Measurements from ENCODE around the gene CDH8.

Gene CDH8

DNA sequence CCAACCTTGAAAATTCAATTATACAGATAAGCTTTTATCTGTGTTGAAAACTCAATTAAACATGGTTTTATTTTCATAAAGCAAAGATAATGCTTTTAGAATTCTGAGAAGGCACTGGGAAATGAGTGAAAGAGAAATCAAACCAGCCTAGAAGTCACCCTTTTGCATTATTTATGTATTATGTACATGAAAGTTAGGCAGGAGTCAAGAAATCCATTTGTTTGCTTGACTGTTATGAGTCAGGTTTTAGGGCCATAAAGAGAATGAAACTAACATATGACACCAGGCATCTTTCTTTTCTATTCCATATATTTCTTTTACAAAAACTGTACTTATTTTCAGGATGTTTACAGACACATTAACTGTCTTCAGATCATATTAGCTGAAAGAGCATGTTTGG is 23.3 kb upstream of the CDH8 start:
- Histone ChIP-seq H3K36me3 (ENCODE audit: control insufficient read depth in 2 of 2, insufficient read depth in 2 of 2, low read length in 2 of 2) (no peaks in the 10 kb centered on the region), H3K27ac (ENCODE audit: low read depth in 2 of 2, low read length in 2 of 2) (no peak overlapping the region), H3K9ac (ENCODE audit: low read depth in 1 of 2, low read length in 2 of 2) (no peak overlapping the region), H3K4me1 (ENCODE audit: control insufficient read depth in 2 of 2, insufficient read depth in 2 of 2, low read length in 2 of 2) (no peaks in the 10 kb centered on the region), H3K9me3 (ENCODE audit: control insufficient read depth in 2 of 2, low read length in 2 of 2) (no peaks in the 10 kb centered on the region), H3K4me3 (ENCODE audit: low read length in 2 of 2) (no peak overlapping the region), H3K27me3 (ENCODE audit: control insufficient read depth in 2 of 2, insufficient read depth in 2 of 2, low read length in 2 of 2) (no peaks in the 10 kb centered on the region)

DNA sequence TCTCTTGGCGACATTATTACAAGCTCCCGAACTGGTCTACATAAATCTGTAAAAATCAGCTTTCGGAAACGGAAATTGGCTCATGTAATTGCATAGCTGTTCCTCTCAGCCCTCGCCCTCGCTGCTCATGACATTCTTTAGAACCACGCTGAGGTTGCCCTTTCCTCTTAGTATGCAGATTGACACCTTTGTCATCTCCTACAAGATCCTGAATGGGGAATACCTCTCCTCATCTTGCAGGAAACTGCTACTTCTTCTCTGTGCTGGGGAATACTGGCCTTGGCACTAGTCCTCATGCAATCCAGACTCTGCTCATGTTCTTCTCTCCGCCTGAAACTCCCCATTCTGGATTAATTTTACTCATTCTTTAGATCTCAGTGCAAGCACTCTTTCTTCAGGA is 22.2 kb upstream of the CDH8 start:
- Histone ChIP-seq H3K4me3 (ENCODE audit: low read length in 2 of 2) (no peak overlapping the region), H3K9ac (ENCODE audit: low read depth in 1 of 2, low read length in 2 of 2) (no peak overlapping the region), H3K27me3 (ENCODE audit: control insufficient read depth in 2 of 2, insufficient read depth in 2 of 2, low read length in 2 of 2) (no peaks in the 10 kb centered on the region), H3K4me1 (ENCODE audit: control insufficient read depth in 2 of 2, insufficient read depth in 2 of 2, low read length in 2 of 2) (no peaks in the 10 kb centered on the region), H3K9me3 (ENCODE audit: control insufficient read depth in 2 of 2, low read length in 2 of 2) (no peaks in the 10 kb centered on the region), H3K36me3 (ENCODE audit: control insufficient read depth in 2 of 2, insufficient read depth in 2 of 2, low read length in 2 of 2) (no peaks in the 10 kb centered on the region), H3K27ac (ENCODE audit: low read depth in 2 of 2, low read length in 2 of 2) (no peak overlapping the region)

DNA sequence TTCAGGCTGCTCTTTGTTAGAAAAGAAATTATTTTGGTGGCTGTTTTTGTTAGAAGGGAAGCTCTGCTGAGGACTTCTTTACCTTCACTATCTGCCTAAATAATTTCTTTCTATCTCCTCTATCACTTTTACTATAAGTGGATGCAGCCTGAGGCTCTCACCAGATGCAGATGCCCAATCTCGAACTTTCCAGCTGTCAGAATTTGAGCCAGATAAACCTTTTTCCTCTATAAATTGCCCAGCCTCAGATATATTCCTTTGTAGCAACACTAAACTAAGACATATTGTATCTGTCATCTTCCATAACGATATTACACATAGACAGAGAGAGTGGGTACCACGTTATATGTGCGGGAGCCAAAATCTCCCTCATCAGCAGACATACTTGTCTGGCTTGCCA is 15.7 kb upstream of the CDH8 start:
- Histone ChIP-seq H3K36me3 (ENCODE audit: control insufficient read depth in 2 of 2, insufficient read depth in 2 of 2, low read length in 2 of 2) (no peaks in the 10 kb centered on the region), H3K9me3 (ENCODE audit: control insufficient read depth in 2 of 2, low read length in 2 of 2) (no peaks in the 10 kb centered on the region), H3K4me1 (ENCODE audit: control insufficient read depth in 2 of 2, insufficient read depth in 2 of 2, low read length in 2 of 2) (no peaks in the 10 kb centered on the region), H3K4me3 (ENCODE audit: low read length in 2 of 2) (no peak overlapping the region), H3K27ac (ENCODE audit: low read depth in 2 of 2, low read length in 2 of 2) (no peak overlapping the region), H3K27me3 (ENCODE audit: control insufficient read depth in 2 of 2, insufficient read depth in 2 of 2, low read length in 2 of 2) (no peaks in the 10 kb centered on the region), H3K9ac (ENCODE audit: low read depth in 1 of 2, low read length in 2 of 2) (no peak overlapping the region)

DNA sequence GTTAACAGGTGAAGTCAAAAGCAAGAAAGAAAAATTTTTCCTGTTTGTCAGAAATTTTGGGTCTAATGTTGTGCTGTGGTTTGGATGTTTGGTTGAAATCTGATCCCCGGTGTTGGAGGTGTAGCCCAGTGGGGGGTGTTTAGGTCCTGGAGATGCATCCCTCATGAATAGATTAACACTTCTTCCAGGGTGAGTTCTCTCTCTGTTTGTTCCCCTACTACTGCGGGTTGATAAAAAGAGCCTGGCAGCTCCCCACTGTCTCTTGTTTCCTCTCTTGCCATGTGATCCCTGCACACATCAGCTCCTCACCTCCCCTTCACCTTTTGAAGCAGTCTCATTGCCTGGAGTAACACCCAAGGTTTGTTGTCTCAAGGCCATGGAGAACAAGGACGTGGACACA is 14.6 kb upstream of the CDH8 start:
- no peak overlapping the region for H3K4me3 ChIP-seq (ENCODE audit: low read length in 2 of 2)
- no peak overlapping the region for H3K27ac ChIP-seq (ENCODE audit: low read depth in 2 of 2, low read length in 2 of 2)
- no peaks in the 10 kb centered on the region for H3K27me3 ChIP-seq (ENCODE audit: control insufficient read depth in 2 of 2, insufficient read depth in 2 of 2, low read length in 2 of 2)
- H3K36me3 ChIP-seq (ENCODE audit: control insufficient read depth in 2 of 2, insufficient read depth in 2 of 2, low read length in 2 of 2) = no peaks in the 10 kb centered on the region
- H3K4me1 ChIP-seq (ENCODE audit: control insufficient read depth in 2 of 2, insufficient read depth in 2 of 2, low read length in 2 of 2) = no peaks in the 10 kb centered on the region
- H3K9ac ChIP-seq (ENCODE audit: low read depth in 1 of 2, low read length in 2 of 2) = no peak overlapping the region
- H3K9me3 ChIP-seq (ENCODE audit: control insufficient read depth in 2 of 2, low read length in 2 of 2) = no peaks in the 10 kb centered on the region

GRCh38 chr16:62046801-62047200 is 10.6 kb upstream of the CDH8 start:
- Histone ChIP-seq H3K27ac (ENCODE audit: low read depth in 2 of 2, low read length in 2 of 2) (no peak overlapping the region), H3K4me3 (ENCODE audit: low read length in 2 of 2) (no peak overlapping the region), H3K4me1 (ENCODE audit: control insufficient read depth in 2 of 2, insufficient read depth in 2 of 2, low read length in 2 of 2) (no peaks in the 10 kb centered on the region)

DNA sequence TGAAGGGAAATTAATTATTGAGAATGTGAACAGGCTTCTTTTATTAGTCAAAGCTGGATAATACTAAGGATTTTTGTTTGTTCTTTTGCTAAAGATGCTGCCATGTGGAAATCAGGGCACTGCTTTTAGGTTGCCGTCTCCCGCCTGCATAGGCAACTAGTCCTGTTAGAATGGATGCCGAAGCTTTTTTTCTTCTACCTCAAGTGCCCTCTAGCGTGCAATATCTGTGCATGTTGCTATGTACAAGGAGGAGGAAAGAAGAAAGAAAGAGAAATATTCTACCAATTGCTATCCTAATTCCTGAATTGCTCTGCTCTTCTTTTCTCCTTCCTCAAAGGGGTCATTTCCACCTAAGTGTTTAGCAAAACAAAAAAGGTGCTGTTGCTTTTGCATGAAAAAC is 5.2 kb upstream of the CDH8 start:
- Histone ChIP-seq H3K4me3 (ENCODE audit: low read length in 2 of 2) (no peak overlapping the region), H3K9ac (ENCODE audit: low read depth in 1 of 2, low read length in 2 of 2) (no peak overlapping the region), H3K4me1 (ENCODE audit: control insufficient read depth in 2 of 2, insufficient read depth in 2 of 2, low read length in 2 of 2) (no peaks in the 10 kb centered on the region), H3K9me3 (ENCODE audit: control insufficient read depth in 2 of 2, low read length in 2 of 2) (no peaks in the 10 kb centered on the region), H3K36me3 (ENCODE audit: control insufficient read depth in 2 of 2, insufficient read depth in 2 of 2, low read length in 2 of 2) (no peaks in the 10 kb centered on the region), H3K27me3 (ENCODE audit: control insufficient read depth in 2 of 2, insufficient read depth in 2 of 2, low read length in 2 of 2) (no peaks in the 10 kb centered on the region), H3K27ac (ENCODE audit: low read depth in 2 of 2, low read length in 2 of 2) (no peak overlapping the region)

More at GRCh38 chr16:62046801-62047200, 10.6 kb upstream of the CDH8 start:
- no peaks in the 10 kb centered on the region for H3K36me3 ChIP-seq (ENCODE audit: control insufficient read depth in 2 of 2, insufficient read depth in 2 of 2, low read length in 2 of 2)
- no peaks in the 10 kb centered on the region for H3K27me3 ChIP-seq (ENCODE audit: control insufficient read depth in 2 of 2, insufficient read depth in 2 of 2, low read length in 2 of 2)
- no peaks in the 10 kb centered on the region for H3K9me3 ChIP-seq (ENCODE audit: control insufficient read depth in 2 of 2, low read length in 2 of 2)
- H3K9ac ChIP-seq (ENCODE audit: low read depth in 1 of 2, low read length in 2 of 2) = no peak overlapping the region

DNA sequence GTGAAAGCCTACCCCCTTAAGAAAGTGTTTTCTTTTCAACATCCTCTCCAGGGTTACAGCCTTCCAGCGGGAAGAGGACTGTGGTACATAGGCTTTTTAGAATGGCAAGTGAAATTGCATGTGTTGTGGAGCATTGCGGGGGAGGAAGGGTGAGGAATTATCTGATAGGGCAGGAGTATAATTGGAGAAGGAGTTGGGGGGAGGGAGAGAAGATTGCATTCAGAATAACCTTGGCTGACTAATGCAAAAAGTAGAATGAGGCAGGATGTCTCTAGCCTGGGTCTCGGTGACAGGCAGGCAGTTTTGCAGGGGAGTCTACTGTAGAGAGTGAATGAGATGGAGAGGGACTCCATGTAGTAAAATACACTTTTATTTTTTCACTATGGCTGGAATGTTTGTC is 2.4 kb upstream of the CDH8 start:
- Histone ChIP-seq H3K4me3 (ENCODE audit: low read length in 2 of 2) (no peak overlapping the region), H3K36me3 (ENCODE audit: control insufficient read depth in 2 of 2, insufficient read depth in 2 of 2, low read length in 2 of 2) (no peaks in the 10 kb centered on the region), H3K27ac (ENCODE audit: low read depth in 2 of 2, low read length in 2 of 2) (no peak overlapping the region), H3K9ac (ENCODE audit: low read depth in 1 of 2, low read length in 2 of 2) (no peak overlapping the region), H3K27me3 (ENCODE audit: control insufficient read depth in 2 of 2, insufficient read depth in 2 of 2, low read length in 2 of 2) (no peaks in the 10 kb centered on the region), H3K4me1 (ENCODE audit: control insufficient read depth in 2 of 2, insufficient read depth in 2 of 2, low read length in 2 of 2) (no peaks in the 10 kb centered on the region), H3K9me3 (ENCODE audit: control insufficient read depth in 2 of 2, low read length in 2 of 2) (no peaks in the 10 kb centered on the region)

- Histone ChIP-seq H3K9ac (ENCODE audit: low read depth in 1 of 2, low read length in 2 of 2) (no peak overlapping the region), H3K4me1 (ENCODE audit: control insufficient read depth in 2 of 2, insufficient read depth in 2 of 2, low read length in 2 of 2) (no peaks in the 10 kb centered on the region), H3K4me3 (ENCODE audit: low read length in 2 of 2) (no peak overlapping the region), H3K27ac (ENCODE audit: low read depth in 2 of 2, low read length in 2 of 2) (no peak overlapping the region), H3K9me3 (ENCODE audit: control insufficient read depth in 2 of 2, low read length in 2 of 2) (no peaks in the 10 kb centered on the region), H3K36me3 (ENCODE audit: control insufficient read depth in 2 of 2, insufficient read depth in 2 of 2, low read length in 2 of 2) (no peaks in the 10 kb centered on the region), H3K27me3 (ENCODE audit: control insufficient read depth in 2 of 2, insufficient read depth in 2 of 2, low read length in 2 of 2) (no peaks in the 10 kb centered on the region)
Measured at GRCh38 chr16:62038225-62038624, 2.0 kb upstream of the CDH8 start.

DNA sequence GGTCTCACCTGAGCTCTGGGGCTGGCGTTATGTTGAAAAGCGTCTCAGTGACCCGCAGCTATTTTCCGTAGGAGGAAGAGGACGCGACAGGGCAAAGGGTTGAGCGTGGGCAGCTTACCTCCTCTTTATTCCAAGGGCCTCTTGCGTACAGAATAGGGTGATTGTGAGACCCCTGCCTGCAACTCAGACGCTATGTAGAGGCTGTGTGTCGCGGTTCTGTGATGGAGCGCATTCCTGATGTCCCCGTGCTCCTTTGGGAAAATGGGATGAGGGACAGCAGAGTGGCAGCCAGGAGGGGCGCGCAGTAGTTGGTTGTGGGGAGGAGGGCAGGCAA is 531 bp upstream of the CDH8 start:
- H3K27me3 ChIP-seq (ENCODE audit: control insufficient read depth in 2 of 2, insufficient read depth in 2 of 2, low read length in 2 of 2) = no peaks in the 10 kb centered on the region
- no peak overlapping the region for H3K27ac ChIP-seq (ENCODE audit: low read depth in 2 of 2, low read length in 2 of 2)
- no peak overlapping the region for H3K9ac ChIP-seq (ENCODE audit: low read depth in 1 of 2, low read length in 2 of 2)

DNA sequence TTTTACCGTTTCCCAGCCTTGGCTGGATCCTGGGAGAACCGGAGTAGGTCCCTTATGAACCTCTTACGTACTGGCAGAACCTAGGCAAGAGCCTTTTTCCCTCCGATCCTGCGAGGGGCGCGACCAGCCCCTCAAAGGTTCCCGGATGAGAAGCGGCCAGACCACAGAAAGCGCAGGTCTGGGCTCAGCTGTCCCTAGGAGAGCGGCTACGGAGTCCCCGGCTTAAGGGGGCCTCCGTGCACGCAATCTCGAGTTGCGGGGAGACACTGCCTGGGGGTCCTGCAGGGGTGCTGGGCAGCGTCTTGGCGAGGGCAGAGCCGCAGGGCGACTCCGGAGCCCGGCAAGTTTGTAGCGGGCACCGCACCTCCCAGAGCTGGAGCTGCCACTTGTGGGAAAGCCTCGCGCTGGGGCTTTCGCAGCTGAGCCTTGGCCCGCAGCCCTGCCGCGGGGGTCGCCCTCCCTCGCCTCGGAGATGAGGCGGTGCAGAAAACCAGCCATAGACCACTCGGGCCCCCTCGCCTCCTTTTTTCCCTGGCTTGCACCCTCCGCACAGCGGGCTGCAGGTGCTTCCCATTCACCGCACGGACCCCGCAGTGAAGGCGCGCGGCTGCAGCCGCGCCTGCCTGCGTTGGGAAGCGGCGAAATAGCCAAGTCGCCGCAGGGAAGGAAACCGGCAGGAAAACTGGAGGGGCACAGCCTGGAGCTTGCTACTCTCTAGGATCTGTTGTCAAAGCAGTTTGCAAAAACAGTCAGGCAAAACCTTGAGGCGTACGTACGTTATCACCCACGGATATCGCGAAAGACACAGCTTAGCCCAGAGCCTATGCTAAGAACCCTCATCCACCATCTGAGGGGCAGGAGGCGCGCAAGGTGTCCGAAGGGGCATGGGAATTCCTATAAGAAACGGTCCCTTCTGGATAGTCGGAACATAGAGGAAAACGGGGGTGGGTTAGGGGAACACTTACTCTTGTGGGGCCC is 834 bp downstream of the CDH8 start:
- Histone ChIP-seq H3K36me3 (ENCODE audit: control insufficient read depth in 2 of 2, insufficient read depth in 2 of 2, low read length in 2 of 2) (no peaks in the 10 kb centered on the region), H3K4me1 (ENCODE audit: control insufficient read depth in 2 of 2, insufficient read depth in 2 of 2, low read length in 2 of 2) (no peaks in the 10 kb centered on the region), H3K27ac (ENCODE audit: low read depth in 2 of 2, low read length in 2 of 2) (no peak overlapping the region), H3K9me3 (ENCODE audit: control insufficient read depth in 2 of 2, low read length in 2 of 2) (peaks cover 0 to 3% of the 10 kb centered on the region in 2 donors), H3K4me3 (ENCODE audit: low read length in 2 of 2) (no peak overlapping the region), H3K9ac (ENCODE audit: low read depth in 1 of 2, low read length in 2 of 2) (no peak overlapping the region), H3K27me3 (ENCODE audit: control insufficient read depth in 2 of 2, insufficient read depth in 2 of 2, low read length in 2 of 2) (no peaks in the 10 kb centered on the region)

More for the DNA sequence above, 531 bp upstream of the CDH8 start:
- H3K9me3 ChIP-seq (ENCODE audit: control insufficient read depth in 2 of 2, low read length in 2 of 2) = no peaks in the 10 kb centered on the region
- H3K36me3 ChIP-seq (ENCODE audit: control insufficient read depth in 2 of 2, insufficient read depth in 2 of 2, low read length in 2 of 2) = no peaks in the 10 kb centered on the region
- H3K4me1 ChIP-seq (ENCODE audit: control insufficient read depth in 2 of 2, insufficient read depth in 2 of 2, low read length in 2 of 2) = no peaks in the 10 kb centered on the region
- H3K4me3 ChIP-seq (ENCODE audit: low read length in 2 of 2) = no peak overlapping the region
